AG04449 (cell line): Measurements from ENCODE around the gene NME3.

Experiments
- CTCF ChIA-PET: fragments of 350-600 bp; formaldehyde crosslinking; extraction: SDS; loops from one replicate; lab custom pipeline; 2021; ENCODE audit warnings: antibody characterized with exemption; lab: Yijun Ruan, JAX
- POLR2A ChIA-PET: fragments of 400-600, 350-600 bp; formaldehyde crosslinking; extraction: SDS; loops from one replicate; lab custom pipeline; 2020; ENCODE audit warnings: antibody characterized with exemption, inconsistent platforms; lab: Yijun Ruan, JAX
- DNase-seq: peaks from one replicate; pipeline ENCODE4 v3.0.0-alpha.2; 2010; ENCODE audit warnings: low read depth, low spot score
- H3K4me3 ChIP-seq: 2 replicates; pipeline ENCODE4 v1.5.1; 2011; ENCODE audit warnings: low read depth, mild to moderate bottlenecking, control low read depth, low read length
- CTCF ChIP-seq: IDR thresholded peaks from one replicate; pipeline ENCODE4 v1.5.1; 2011; ENCODE audit warnings: mild to moderate bottlenecking, moderate library complexity, low read length, control low read depth, inconsistent platforms; ENCODE audit not compliant: insufficient read depth; ENCODE audit errors: missing control alignments

NME3 gene

GRCh38 chr16:1771864-1772361 is 570 bp upstream of the NME3 start:
- DNase-seq: no peak
- ChIA-PET CTCF (interaction anchor here (1.3 to 1.4 kb wide), 3 partner anchors 26 to 66 kb away, joined by 3 to 7 read pairs (median 4); partner anchors contain the start of gene MAPK8IP3), POLR2A (interaction anchor here (1.0 to 4.3 kb wide), 3 partner anchors 10 to 80 kb away, joined by 3 to 31 read pairs (median 4); partner anchors contain the start of genes NUBP2 and SPSB3)
- TF ChIP-seq CTCF: no peak
- peak overlapping the region; percentile 81 for H3K4me3 ChIP-seq

- H3K4me3 ChIP-seq: peak overlapping the region; percentile 81
- DNase-seq: no peak
- CTCF ChIA-PET: interaction anchor here (1.4 kb wide), 2 partner anchors 24 to 64 kb away, joined by 3 to 4 read pairs; partner anchors contain the start of gene MAPK8IP3
- POLR2A ChIA-PET: interaction anchor here (0.8 to 4.3 kb wide), 3 partner anchors 12 to 65 kb away, joined by 3 to 31 read pairs (median 3); partner anchors contain the start of genes MAPK8IP3, NUBP2 and SPSB3
- no peak for TF ChIP-seq CTCF
Measured at GRCh38 chr16:1770328-1771187, 785 bp downstream of the NME3 start.

- TF ChIP-seq CTCF: no peak
- CTCF ChIA-PET: interaction anchor here (2.2 kb wide), 1 partner anchor 64 kb away, joined by 11 read pairs; the partner anchor contains the start of gene MAPK8IP3
Measured at GRCh38 chr16:1769402-1770300, 1.7 kb downstream of the NME3 start.

GRCh38 chr16:1768767-1769401 is 2.5 kb downstream of the NME3 start:
- no peak for TF ChIP-seq CTCF
- H3K4me3 ChIP-seq: no peak overlapping the region
- ChIA-PET POLR2A (interaction anchor here (1.7 to 4.3 kb wide), 2 partner anchors 9 to 13 kb away, joined by 4 to 31 read pairs; partner anchors contain the start of genes NUBP2 and SPSB3), CTCF (interaction anchor here (1.1 to 2.2 kb wide), 2 partner anchors 63 to 92 kb away, joined by 3 to 11 read pairs; partner anchors contain the start of gene MAPK8IP3)
- DNase-seq: no peak

More at GRCh38 chr16:1769402-1770300, 1.7 kb downstream of the NME3 start:
- H3K4me3 ChIP-seq: no peak overlapping the region; the same call in 1 of the 2 replicates
- DNase-seq: no peak
- POLR2A ChIA-PET: interaction anchor here (0.7 to 4.3 kb wide), 3 partner anchors 13 to 24 kb away, joined by 3 to 31 read pairs (median 4); partner anchors contain the start of genes NUBP2 and SPSB3

- ChIA-PET CTCF (interaction anchor here (1.1 to 2.2 kb wide), 2 partner anchors 62 to 92 kb away, joined by 3 to 11 read pairs; partner anchors contain the start of gene MAPK8IP3), POLR2A (interaction anchor here (1.7 kb wide), 1 partner anchor 10 kb away, joined by 4 read pairs; no protein-coding TSS in a partner anchor)
- H3K4me3 ChIP-seq: no peak overlapping the region
- DNase-seq: no peak
- no peak for TF ChIP-seq CTCF
Measured at GRCh38 chr16:1768061-1768766, 3.1 kb downstream of the NME3 start.
